ENCODE results near the gene GREB1.

Gene GREB1

DNA sequence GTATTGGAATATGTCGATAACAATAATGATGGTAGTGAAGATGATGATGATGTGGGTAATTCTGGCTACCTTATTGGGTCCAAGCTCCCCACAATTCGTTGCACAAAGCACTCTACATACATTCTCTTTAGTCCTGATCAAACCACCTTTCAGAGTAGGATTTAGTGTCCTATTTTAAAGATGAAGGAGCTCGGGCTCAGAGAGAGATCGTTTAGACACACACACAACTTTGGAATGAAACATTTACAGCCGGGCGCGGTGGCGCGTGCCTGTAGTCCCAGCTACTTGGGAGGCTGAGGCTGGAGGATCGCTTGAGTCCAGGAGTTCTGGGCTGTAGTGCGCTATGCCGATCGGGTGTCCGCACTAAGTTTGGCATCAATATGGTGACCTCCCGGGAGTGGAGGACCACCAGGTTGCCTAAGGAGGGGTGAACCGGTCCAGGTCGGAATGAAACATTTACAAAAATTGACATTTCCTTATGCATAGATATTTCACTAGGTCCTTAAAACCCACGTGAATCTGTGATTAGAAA lies 50.7 kb downstream of the GREB1 start:
- H3K4me3 Mint-ChIP-seq, result no peak overlapping the region
- no peak overlapping the region for H3K27ac Mint-ChIP-seq (ENCODE audit: low read depth)
- no peaks in the 10 kb centered on the region for H3K4me1 Mint-ChIP-seq
- H3K27me3 Mint-ChIP-seq, result no peaks in the 10 kb centered on the region
- DNase-seq (ENCODE audit: low spot score in 2 of 2) (no peak), ATAC-seq (replicated peaks; ENCODE audit: extremely low read depth, poor library complexity, severe bottlenecking) (no peak)
- H3K9me3 Mint-ChIP-seq, result no peaks in the 10 kb centered on the region
- peaks cover 2% of the 10 kb centered on the region for H3K36me3 Mint-ChIP-seq (ENCODE audit: insufficient read depth)

- ATAC-seq (replicated peaks; ENCODE audit: extremely low read depth, poor library complexity, severe bottlenecking) (no peak), DNase-seq (ENCODE audit: low spot score in 2 of 2) (no peak)
- H3K36me3 Mint-ChIP-seq (ENCODE audit: insufficient read depth), result peaks cover 2% of the 10 kb centered on the region
- H3K4me3 Mint-ChIP-seq, result no peak overlapping the region
- H3K9me3 Mint-ChIP-seq, result no peaks in the 10 kb centered on the region
- peak overlapping the region; percentile 17 for H3K27ac Mint-ChIP-seq (ENCODE audit: low read depth)
- no peaks in the 10 kb centered on the region for H3K27me3 Mint-ChIP-seq
- H3K4me1 Mint-ChIP-seq, result no peaks in the 10 kb centered on the region
Measured at GRCh38 chr2:11585071-11585470, 51.2 kb downstream of the GREB1 start.

DNA sequence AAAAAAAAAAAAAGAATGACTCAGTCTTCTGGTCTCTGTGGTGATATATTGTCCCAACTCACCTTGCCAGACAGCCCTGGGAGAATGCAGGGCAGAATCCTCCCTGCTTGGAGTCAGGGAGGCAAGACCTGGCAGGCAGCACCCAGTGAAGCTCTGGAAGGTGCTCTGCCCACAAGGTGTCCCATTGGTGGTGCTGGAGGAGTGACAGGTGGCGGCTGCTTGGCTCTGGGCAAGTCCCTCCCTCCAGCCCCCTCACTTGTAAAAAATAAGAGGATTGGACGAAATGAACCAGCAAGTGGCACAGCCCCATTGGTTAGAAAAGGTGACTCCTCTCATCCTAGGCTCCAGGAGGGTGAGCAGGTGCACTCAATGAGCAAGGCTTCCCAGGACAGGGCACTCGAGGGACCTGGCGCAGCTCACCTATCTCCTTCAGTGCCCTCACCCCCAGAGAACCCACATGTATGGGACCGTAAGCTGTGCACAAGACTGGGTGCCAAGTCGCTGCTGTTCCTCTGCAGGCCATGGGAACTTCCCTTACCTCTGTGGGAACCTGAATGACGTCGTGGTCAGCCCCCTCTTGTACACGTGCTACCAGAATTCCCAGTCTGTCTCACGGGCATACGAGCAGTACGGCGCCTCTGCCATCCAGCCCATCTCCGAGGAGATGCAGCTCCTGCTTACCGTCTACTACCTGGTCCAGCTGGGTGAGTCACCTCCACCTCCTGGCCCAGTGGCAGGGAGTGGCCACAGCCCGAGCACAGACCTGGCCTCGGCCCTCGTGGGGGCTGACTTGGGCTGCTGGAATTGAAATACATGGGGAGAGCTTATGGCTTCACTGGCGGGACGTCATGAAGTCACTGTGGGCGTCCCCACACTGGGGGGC lies 54.6 kb downstream of the GREB1 start:
- no peak for DNase-seq (ENCODE audit: low spot score in 2 of 2)

DNA sequence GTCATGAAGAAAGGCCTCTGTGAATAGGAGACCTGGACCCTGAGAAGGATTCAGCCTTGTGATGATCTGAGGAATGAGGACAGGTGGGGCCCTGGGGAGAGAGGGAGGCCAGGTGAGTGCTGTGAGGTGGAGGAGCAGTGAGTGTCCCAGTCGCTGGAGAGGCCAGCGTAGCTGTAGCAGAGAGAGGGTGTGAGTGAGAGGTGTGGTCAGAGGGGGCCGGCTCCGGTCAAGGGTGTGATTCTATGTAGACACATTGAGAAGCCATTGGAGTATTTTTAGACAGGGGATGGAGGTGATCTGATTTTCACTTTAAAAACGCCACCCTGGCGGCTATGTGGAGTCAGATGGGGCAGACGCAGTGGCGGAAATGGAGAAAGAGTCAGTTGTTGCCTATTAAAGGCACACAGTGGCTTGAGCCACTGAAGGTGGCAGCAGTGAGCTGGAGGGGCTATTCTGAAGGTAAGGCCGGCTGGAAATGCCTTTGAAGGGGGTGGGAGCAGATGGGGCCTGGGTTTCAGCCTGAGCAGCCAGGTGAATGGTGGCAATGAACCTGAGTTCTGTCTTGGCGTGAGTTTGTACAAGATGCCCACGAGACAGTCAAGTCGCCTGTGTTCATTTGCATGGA lies 55.6 kb downstream of the GREB1 start:
- Mint-ChIP-seq H3K27me3 (no peaks in the 10 kb centered on the region), H3K36me3 (ENCODE audit: insufficient read depth) (peaks cover 2% of the 10 kb centered on the region), H3K4me1 (no peaks in the 10 kb centered on the region), H3K9me3 (no peaks in the 10 kb centered on the region), H3K27ac (ENCODE audit: low read depth) (no peak overlapping the region), H3K4me3 (no peak overlapping the region)
- ATAC-seq (replicated peaks; ENCODE audit: extremely low read depth, poor library complexity, severe bottlenecking) (no peak), DNase-seq (ENCODE audit: low spot score in 2 of 2) (no peak)

More for the DNA sequence above, 54.6 kb downstream of the GREB1 start:
- no peak for ATAC-seq (replicated peaks; ENCODE audit: extremely low read depth, poor library complexity, severe bottlenecking)
- Mint-ChIP-seq H3K4me1 (no peaks in the 10 kb centered on the region), H3K36me3 (ENCODE audit: insufficient read depth) (peaks cover 2% of the 10 kb centered on the region), H3K9me3 (no peaks in the 10 kb centered on the region), H3K27me3 (no peaks in the 10 kb centered on the region), H3K4me3 (no peak overlapping the region), H3K27ac (ENCODE audit: low read depth) (no peak overlapping the region)

DNA sequence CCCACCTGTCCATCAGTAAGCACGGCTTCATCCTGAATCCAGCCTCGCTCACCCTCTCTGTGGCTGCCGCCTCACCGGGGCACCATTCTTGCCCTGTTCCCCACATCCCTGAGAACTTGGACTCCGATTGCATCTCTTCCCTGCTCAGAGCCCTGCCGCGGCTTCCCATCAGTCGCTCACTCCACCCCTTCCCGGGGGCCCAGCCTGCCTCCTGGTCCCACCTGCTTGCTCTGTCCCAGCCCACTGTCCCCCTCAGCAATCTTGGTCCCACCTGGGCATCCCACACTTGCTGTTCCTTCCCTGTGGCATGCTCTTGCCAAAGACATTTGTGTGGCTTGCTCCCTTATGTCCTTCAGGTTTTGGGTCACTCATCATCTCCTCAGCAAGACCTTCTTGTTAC lies 56.3 kb downstream of the GREB1 start:
- no peaks in the 10 kb centered on the region for H3K4me1 Mint-ChIP-seq
- ATAC-seq (replicated peaks; ENCODE audit: extremely low read depth, poor library complexity, severe bottlenecking) (no peak), DNase-seq (ENCODE audit: low spot score in 2 of 2) (no peak)
- no peaks in the 10 kb centered on the region for H3K9me3 Mint-ChIP-seq
- peaks cover 2% of the 10 kb centered on the region for H3K36me3 Mint-ChIP-seq (ENCODE audit: insufficient read depth)
- no peaks in the 10 kb centered on the region for H3K27me3 Mint-ChIP-seq
- H3K4me3 Mint-ChIP-seq, result no peak overlapping the region
- H3K27ac Mint-ChIP-seq (ENCODE audit: low read depth), result no peak overlapping the region

DNA sequence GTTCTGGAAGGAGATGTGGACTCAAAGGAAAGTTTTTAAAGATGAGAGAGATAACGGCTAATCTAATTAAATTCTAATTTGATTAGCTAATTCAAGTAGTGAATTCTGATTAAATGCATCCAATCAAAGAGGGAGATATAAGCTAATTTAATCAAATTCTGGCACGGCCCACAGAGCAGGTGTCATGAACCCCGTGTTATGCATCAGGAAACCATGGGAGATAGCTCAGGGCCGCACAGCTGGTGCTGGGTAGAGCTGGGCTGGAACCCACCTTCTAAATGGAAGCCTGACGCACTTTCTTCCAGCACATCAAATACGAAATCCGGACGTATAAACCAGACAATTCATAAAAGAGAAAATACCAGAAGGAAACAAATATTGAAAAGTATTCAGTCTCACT lies 57.2 kb downstream of the GREB1 start:
- Mint-ChIP-seq H3K36me3 (ENCODE audit: insufficient read depth) (peaks cover 2% of the 10 kb centered on the region), H3K9me3 (no peaks in the 10 kb centered on the region), H3K4me3 (no peak overlapping the region), H3K27ac (ENCODE audit: low read depth) (no peak overlapping the region), H3K27me3 (no peaks in the 10 kb centered on the region), H3K4me1 (no peaks in the 10 kb centered on the region)
- DNase-seq (ENCODE audit: low spot score in 2 of 2) (no peak), ATAC-seq (replicated peaks; ENCODE audit: extremely low read depth, poor library complexity, severe bottlenecking) (no peak)

DNA sequence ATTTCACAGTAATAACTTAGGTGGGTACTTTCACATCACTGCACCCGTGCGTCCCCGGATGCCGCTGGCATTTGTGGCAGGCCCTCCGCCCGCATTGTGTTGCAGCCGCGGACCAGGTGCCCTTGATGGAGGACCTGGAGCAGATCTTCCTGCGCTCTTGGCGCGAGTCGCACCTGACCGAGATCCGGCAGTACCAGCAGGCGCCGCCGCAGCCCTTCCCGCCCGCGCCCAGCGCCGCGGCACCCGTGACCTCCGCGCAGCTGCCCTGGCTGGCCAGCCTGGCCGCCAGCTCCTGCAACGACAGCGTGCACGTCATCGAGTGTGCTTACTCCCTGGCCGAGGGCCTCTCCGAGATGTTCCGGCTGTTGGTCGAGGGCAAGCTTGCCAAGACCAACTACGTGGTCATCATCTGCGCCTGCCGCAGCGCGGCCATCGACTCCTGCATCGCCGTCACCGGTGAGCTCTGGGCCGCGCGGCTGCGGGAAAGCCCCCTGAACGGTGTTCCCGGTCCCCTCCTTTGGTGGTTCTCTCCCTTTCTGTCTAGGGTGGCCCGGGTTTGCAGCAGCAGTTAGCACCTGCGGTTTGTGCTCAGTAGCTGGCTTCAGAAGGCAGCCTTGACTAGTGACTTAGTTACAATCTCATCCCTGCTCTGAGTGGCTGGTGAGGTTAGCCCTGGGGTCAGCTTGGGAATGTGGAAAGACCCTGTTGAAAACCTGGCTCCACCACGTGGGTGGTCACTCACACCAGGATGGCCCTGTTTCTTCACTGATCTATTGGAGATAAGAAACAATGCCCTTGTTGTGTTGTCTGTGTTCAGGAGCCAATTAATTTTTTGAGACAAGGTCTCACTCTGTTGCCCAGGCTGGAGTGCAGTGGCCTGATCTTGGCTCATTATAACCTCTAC lies 59.1 kb downstream of the GREB1 start:
- Mint-ChIP-seq H3K27me3 (no peaks in the 10 kb centered on the region), H3K27ac (ENCODE audit: low read depth) (no peak overlapping the region), H3K36me3 (ENCODE audit: insufficient read depth) (no peaks in the 10 kb centered on the region), H3K4me3 (no peak overlapping the region), H3K4me1 (no peaks in the 10 kb centered on the region), H3K9me3 (no peaks in the 10 kb centered on the region)
- DNase-seq (ENCODE audit: low spot score in 2 of 2) (no peak), ATAC-seq (replicated peaks; ENCODE audit: extremely low read depth, poor library complexity, severe bottlenecking) (no peak)

DNA sequence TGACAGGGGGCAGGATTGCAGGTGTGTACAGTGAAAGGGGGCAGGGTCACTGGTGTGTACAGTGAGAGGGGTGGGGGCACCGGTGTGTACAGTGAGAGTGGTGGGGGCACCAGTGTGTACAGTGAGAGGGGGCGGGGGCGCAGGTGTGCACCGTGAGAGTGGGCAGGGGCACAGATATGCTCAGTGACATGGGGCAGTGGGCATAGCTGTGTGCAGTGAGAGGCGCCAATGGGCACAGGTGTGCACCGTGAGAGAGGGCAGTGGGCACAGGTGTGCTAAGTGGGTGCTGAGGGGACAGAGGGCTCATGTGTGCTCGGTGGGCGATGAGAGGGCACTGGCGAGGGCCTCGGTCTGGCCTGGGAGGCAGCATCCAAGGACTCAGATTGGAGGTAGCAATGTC lies 63.0 kb downstream of the GREB1 start:
- no peak for DNase-seq (ENCODE audit: low spot score in 2 of 2)
- Mint-ChIP-seq H3K36me3 (ENCODE audit: insufficient read depth) (no peaks in the 10 kb centered on the region), H3K4me3 (no peak overlapping the region), H3K4me1 (no peaks in the 10 kb centered on the region), H3K27me3 (no peaks in the 10 kb centered on the region), H3K9me3 (no peaks in the 10 kb centered on the region), H3K27ac (ENCODE audit: low read depth) (no peak overlapping the region)
- no peak for ATAC-seq (replicated peaks; ENCODE audit: extremely low read depth, poor library complexity, severe bottlenecking)

GRCh38 chr2:11597538-11598225 lies 63.8 kb downstream of the GREB1 start:
- Mint-ChIP-seq H3K9me3 (no peaks in the 10 kb centered on the region), H3K36me3 (ENCODE audit: insufficient read depth) (no peaks in the 10 kb centered on the region), H3K4me3 (no peak overlapping the region), H3K27ac (ENCODE audit: low read depth) (no peak overlapping the region), H3K27me3 (no peaks in the 10 kb centered on the region), H3K4me1 (no peaks in the 10 kb centered on the region)
- ATAC-seq (replicated peaks; ENCODE audit: extremely low read depth, poor library complexity, severe bottlenecking) (no peak), DNase-seq (ENCODE audit: low spot score in 2 of 2) (no peak)

- DNase-seq (ENCODE audit: low spot score in 2 of 2) (no peak), ATAC-seq (replicated peaks; ENCODE audit: extremely low read depth, poor library complexity, severe bottlenecking) (no peak)
- H3K9me3 Mint-ChIP-seq, result no peaks in the 10 kb centered on the region
- H3K27me3 Mint-ChIP-seq, result no peaks in the 10 kb centered on the region
- H3K27ac Mint-ChIP-seq (ENCODE audit: low read depth), result no peak overlapping the region
- no peaks in the 10 kb centered on the region for H3K4me1 Mint-ChIP-seq
- H3K4me3 Mint-ChIP-seq, result no peak overlapping the region
- H3K36me3 Mint-ChIP-seq (ENCODE audit: insufficient read depth), result no peaks in the 10 kb centered on the region
Measured at GRCh38 chr2:11598228-11598731, 64.4 kb downstream of the GREB1 start.

DNA sequence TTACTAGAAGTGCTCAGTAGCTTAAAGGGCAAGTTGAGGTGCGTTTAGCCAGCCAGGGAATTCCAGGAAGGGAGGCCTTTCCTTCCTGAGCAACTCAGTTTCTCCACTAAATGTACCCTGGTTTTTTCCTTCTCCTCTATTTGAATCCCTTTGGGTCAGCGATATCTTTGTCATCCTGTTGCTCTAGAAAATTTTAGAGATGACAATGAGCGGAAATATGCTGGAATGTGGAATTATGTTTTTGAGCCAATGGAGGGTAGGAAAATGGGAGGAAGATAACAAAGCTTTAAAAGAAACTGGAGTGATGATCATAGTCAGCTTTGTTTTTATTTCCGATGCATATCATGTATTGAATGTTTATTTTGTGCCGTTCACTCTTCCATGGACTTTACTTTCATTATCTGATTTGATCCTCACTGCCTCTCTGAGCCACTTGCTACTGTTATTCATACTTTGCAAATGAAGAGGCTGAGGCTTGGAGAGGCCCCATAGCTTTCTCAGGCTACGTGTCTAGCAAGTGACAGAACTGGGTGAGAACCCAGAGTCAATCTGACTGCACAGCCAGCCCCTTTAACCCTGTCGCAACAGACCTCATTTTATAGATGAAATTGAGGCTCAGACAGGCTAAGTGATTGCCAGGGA lies 68.8 kb downstream of the GREB1 start:
- Mint-ChIP-seq H3K36me3 (ENCODE audit: insufficient read depth) (no peaks in the 10 kb centered on the region), H3K27ac (ENCODE audit: low read depth) (no peak overlapping the region), H3K4me1 (no peaks in the 10 kb centered on the region), H3K27me3 (no peaks in the 10 kb centered on the region), H3K4me3 (no peak overlapping the region), H3K9me3 (no peaks in the 10 kb centered on the region)
- ATAC-seq (replicated peaks; ENCODE audit: extremely low read depth, poor library complexity, severe bottlenecking) (no peak), DNase-seq (ENCODE audit: low spot score in 2 of 2) (no peak)

Data from central memory CD8-positive, alpha-beta T cell (primary cell).